Medulla oblongata (tissue), 1 donor: ENCODE data around the gene OLIG1.
A peak's percentile ranks its signal among the peaks of the same experiment; 100 is the strongest.

ENCODE experiments used
- DNase-seq: peaks from one replicate; pipeline ENCODE4 v3.0.0-alpha.2; 2015; ENCODE audit errors: extremely low spot score

OLIG1 gene

DNA sequence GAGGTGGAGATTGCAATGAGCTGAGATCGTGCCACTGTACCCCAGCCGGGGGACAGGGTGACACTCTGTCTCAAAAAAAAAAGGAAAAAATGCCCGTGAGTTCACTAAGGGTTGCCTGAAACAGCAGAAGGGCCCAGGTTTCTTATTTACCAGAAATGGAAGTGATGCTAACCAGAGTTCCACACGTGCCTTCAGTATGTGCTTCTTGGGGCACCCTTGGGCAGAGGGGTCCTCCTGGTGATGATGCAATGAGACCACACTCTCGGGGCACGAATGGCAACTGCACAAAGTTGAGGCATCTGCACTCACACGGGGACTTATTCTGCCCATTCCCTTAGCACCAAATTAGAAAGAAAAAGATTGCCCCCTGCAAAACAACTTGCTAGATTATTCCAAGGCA lies 29.2 kb downstream of the OLIG1 start:
- DNase-seq = no peak

DNA sequence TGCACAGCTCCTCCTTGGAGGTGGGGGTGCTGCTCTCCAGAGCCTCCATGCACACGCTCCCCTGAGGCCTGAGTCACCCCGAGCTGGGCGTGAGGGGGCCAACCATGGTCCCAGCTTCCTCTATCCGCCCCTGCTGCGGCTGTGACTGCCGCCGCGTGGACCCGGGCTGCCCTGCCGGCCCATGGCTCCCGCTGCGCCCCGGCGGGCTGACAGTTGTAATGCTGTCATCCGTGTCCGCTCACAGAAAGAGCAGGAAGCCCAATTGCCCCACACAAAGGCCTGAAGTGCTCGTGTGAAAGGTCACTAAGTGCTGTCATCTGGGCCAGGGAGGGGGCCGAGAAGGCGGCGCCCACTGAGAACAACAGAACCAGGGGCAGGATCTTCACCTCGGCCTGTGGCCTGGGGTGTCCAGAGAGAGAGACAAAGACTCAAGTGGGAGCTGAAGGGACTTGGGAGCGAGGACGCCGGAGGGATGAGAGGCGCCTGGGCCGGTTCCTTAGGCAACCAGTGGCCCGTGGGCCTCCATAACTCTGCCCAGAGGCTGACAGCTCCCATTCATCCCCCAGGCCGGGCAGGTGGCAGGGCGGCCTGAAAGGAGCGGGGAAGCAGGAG lies 31.5 kb downstream of the OLIG1 start:
- no peak for DNase-seq

DNA sequence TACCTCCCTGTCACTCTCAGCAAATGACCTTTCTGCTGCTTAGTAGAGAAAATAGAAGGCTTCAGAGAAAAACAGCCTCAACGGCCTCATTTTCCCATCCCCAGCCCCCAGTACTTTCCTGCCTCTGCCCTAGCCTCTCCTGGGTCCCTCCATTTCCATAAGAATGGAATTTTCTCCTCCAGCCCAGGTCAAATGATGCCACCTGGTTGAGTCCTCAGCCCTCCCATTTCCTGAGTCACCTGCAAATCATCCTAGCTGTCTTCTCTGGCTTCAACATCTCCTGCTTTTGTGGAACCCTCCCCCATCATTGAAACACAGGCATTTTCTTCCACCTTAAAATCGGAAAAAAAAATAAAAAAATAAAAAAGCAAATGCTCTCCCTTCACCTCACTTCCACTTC lies 35.1 kb downstream of the OLIG1 start:
- DNase-seq = no peak

DNA sequence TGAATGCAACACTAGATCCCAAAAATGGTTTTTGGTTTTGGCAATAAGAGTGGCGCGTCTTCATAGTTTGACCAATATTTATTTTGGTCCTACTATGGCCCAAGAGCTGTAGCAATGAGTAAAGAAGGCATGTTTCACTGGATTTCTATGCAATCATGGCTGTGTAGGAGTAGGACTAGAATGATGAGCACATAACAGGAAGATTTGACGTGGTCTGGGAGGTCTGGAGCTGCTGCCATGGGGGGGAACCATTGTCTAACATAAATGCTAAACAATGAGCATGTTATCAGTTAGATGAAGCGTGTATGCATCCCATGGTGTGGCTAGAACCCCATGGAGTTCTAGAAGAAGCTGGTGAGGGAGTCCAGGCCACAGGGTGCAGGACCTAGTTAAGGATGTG lies 38.3 kb downstream of the OLIG1 start:
- no peak for DNase-seq

DNA sequence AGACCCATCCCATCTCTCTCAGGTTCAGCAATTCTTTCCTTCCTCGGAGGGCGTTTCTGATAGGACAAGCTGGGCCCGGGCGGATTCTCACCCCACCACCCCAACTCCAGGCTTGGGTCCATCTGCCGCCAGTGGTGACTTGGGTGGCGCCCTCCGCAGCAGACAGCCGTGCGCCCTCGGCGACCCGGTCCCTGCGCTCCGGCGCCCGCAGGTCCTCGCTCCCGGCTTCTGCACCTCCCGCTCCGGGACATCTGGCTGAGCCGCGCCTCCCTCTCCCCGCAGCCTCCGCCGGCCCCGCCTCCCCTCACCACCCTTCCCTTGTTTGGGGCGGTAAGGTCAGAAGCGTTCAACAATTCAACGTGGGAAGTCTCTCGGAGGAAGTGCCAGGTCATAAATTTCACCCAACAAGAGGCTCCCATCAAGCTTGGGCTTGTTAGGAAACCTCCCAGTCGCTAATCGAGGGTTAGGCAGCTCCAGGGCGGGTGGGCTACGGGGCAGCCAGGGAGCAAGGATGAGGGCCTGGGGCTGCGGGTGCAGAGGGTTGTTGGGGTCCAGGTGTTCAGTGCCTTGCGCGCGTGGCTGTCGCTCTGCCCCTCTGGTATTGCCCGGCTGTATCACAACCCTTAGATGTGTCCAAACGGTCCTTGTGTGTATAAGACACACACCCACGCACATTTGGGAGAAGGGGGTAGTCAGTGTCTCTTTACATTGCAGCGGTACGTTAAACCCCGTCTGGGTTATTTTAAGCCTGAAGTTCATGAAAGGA lies 39.8 kb downstream of the OLIG1 start:
- DNase-seq = no peak

DNA sequence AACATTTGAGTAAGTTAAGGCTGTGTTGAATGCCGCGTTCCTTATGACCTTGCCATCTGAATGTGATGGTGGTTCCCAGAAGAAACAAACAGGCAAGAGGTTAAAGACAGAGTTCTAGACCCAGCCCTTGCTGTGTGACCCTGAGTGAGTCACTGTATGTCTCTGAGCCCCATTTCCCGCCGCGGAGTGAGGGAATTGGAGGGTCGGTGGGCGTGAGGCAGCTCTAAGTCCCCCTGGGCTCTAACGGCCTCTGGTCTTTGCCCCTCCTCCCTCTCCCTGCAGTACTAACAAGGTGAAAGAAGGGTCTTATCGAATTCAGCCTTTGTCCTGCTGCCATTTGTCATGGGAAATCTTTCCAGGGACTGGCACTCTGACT lies 40.4 kb downstream of the OLIG1 start:
- DNase-seq = no peak

DNA sequence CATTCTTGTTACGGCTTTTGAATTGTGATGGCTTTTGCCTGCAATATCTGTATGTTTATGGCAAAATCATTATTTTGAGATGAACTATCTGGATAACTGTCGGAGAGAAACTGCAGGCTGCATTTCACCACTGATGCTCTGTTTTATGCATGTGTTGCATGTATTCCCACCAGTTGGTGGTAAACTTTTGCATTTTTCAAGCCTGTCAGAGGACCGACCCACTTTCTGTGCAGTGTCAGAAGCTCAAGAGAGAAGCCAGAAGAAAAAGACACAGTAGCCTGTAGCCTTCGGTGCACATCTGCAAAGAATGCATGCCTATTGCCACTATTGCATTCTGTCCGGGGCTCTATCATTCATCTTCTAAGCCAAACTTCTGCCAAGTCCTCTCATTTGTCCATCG lies 41.6 kb downstream of the OLIG1 start:
- no peak for DNase-seq

DNA sequence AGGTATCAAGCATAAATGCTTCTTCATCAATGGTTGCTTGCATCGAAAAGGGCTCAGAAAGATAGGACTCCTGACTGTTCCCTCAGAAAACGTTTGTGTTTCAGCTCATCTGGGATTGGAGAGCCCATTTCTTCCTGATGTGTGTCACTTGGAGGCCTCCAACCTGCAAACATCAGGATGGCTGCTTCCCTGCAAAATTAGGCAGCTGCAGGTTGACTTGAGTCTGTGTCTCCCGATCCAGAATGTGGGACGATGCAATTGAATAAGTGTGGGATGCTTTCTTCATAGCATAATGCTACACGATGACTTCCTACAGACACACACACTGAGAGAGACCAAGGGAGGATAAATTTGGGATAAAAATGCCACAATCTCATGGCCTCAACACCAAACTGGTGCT lies 42.2 kb downstream of the OLIG1 start:
- DNase-seq = no peak

DNA sequence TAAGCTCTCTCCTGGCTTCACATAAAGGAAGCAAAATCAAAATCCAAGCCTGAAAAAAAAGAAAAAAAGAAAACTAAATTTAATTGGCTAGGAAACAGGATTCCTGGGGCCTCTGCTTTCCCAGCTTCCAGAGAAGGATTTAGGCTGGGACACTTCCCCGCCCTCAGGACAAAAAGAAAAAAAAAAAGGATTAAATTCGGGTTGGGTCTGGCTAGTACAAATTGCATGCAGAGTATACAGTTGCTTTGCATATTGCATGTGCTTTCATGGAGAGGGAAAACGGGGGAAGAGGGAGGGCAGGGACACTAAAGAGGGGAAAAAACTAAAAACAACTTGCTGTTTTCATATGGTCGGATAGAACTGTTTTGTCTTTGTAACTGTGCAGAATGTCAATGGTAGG lies 42.7 kb downstream of the OLIG1 start:
- no peak for DNase-seq

DNA sequence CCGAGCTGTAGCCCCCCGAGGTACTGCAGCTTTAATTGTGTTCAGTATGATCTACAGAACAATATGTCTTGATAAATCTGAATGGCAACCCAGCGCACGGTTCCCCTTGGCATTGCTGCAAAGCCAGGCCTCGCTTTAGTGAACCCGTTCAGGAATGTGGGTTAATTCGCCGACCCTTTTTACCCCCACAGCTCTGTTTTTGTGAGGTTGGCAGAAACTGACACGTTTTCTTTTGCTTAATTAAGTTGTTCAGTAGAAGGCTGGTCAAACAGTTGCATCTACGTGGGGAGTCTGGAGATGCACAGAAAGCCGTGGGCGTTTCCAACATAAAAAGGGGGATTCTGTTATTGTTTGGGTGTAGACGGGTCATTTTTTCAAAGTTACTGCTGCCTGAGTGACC lies 43.2 kb downstream of the OLIG1 start:
- DNase-seq = no peak

DNA sequence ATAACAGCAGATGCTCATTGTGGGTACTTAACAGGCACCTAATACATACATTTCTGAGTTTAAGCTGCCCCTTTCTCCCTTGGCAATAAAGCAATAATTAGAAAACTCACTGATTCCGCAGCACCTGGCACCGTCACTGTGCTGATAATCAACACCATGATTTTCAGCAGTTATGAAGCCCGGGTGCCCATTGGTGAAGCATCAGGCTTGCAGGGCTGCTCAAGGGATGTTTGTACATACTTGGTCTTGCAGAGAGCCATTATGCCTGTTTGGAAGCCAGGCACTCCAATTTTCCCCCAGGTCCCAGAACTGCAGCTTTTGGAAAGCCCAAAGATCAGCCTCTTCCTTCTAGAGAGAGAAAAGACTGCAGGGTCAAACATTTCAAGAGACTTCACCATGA lies 44.3 kb downstream of the OLIG1 start:
- no peak for DNase-seq

DNA sequence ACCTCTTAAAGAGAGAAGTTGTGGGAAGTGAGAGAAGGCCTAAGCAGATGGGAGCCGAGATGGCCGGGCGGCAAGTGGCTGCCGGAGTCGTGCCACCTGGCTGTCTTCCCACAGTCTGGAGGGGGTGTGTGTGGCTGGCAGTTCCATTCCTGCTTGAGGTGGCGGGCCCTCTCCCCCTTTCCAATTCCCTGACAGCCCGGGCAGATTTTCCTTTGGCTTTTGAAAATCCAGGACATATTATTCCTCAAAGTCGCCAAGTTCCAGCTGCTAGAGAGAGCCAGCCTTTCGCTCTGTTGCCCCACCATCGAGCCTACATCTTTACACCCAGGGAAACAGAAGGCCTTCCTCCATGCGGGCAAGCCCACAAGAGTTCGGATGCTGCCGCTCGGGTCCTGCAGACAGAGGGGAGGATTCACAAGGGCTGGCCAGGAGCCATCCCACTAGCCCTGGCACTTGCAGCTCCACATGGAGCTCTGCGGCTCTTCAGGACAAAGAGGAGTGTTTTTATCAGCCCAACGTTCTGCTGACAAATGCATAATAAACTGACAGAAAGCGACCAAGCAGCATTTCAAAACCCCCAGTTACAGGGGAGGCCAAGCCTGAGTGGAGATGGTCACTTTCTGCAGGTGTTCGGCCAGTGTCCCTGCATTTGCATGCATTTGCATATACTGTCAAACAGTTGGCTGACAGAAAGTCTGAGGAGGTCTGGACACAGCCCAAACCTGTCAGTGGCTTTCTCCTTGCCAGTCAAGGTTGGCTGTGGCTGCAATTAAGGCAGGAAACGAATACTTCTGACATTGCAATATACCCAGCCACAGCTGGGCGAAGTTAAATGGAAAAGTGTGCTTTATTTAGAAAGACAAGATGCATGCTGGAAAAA lies 45.9 kb downstream of the OLIG1 start:
- DNase-seq = peak; percentile 88

DNA sequence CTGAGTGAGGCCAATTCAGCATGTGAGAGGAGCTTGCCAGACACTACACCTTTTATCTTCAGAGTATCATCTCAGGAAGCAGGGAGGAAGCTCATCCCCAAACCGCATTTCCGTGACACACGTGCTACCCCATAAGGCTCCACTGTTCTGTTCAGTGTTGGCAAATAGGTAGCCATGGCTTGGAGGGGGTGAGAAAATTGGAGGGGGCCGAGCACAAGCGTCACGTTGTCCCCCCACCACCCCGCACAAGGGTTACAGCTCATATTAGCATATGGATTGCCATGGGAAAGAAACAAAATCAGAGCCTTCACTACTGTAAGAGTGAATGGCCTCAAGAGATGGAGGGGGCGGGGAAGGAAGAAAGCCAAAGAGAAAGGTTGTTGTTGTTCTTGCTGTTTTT lies 46.7 kb downstream of the OLIG1 start:
- DNase-seq = peak; percentile 64

DNA sequence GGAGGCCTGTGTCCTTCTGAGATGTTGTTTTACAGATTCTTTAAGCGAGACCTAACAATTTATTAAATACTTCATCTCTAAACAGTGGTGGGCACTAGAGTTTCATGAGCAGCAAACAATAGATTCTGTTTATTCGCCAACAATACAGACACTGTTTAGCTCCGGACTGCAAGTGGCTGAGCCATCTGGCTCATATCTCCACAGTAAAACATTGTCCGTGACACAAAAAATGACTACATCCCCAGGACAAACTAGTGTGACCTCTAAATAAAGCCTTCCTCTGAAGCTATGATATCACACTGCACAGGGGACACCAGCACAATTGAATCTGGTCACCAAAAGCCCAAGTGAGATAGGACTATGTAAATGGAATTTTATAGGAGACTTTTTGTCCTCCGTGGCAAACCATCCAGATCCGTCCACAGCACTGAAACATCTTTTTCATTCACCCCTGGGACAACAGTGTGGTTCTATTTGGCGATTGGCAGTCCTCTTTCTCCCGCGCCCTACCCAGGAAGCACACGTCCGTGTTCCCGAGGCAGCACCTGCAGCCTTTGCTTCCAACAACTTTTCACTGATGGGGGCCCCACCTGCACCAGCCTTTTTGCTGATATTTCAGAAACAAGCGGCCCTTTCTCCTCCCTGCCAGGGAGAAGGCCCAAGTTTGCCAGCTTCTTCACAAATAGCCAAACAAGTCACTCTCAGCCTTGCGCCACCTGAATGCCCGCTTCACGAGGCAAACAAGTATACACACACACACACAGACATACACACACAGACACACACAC lies 47.4 kb downstream of the OLIG1 start:
- peak; percentile 93 for DNase-seq
